Transverse colon (tissue), 4 donors: Measurements from ENCODE around the gene IGSF22.

ENCODE experiments used
- POLR2A ChIP-seq: fragments of 450-650 bp; IDR thresholded peaks from one replicate; pipeline ENCODE4 v1.6.1; 2016; ENCODE audit warnings: antibody characterized with exemption, mild to moderate bottlenecking, moderate library complexity
- POLR2AphosphoS5 ChIP-seq, 3 donors: sonication (generic); formaldehyde crosslinking; IDR thresholded peaks; one replicate each; pipeline ENCODE4 v1.6.1; 2016; ENCODE audit warnings: antibody characterized with exemption in 3 of 3
- TF ChIP-seq, protein P1 (sequence below), 5 experiments: fragments of 200-600 bp in 3 of 5; fragments of 450-650 bp in 2 of 5; sonication (generic) in 3 of 5; IDR thresholded peaks; 1 replicate in 2 of 5; 2 replicates in 3 of 5; pipeline ENCODE4 v1.5.1; 2016 to 2017; ENCODE audit warnings: antibody characterized with exemption in 5 of 5, inconsistent platforms in 3 of 5, mild to moderate bottlenecking in 2 of 5, moderate library complexity in 1 of 5

DNA sequence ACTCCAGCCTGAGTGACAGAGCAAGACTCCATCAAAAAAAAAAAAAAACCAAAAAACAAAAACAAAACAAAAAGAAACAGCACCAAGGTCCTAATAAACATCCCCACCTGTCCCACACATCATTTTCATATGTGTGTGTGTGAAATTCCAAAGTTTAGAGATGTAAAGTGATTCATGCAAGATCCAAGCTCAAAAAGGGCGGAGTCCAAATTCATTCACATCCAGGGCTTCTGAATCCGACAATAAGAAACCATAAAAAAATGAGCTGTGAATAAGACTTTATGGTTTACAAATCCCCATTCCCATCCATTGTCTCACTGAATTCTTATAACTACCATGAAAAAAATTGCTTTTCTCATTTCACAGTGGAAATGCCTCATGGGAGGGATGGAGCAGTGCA lies 30.9 kb upstream of the IGSF22 start:
- no peak for TF ChIP-seq POLR2A
- TF ChIP-seq, protein P1, sequence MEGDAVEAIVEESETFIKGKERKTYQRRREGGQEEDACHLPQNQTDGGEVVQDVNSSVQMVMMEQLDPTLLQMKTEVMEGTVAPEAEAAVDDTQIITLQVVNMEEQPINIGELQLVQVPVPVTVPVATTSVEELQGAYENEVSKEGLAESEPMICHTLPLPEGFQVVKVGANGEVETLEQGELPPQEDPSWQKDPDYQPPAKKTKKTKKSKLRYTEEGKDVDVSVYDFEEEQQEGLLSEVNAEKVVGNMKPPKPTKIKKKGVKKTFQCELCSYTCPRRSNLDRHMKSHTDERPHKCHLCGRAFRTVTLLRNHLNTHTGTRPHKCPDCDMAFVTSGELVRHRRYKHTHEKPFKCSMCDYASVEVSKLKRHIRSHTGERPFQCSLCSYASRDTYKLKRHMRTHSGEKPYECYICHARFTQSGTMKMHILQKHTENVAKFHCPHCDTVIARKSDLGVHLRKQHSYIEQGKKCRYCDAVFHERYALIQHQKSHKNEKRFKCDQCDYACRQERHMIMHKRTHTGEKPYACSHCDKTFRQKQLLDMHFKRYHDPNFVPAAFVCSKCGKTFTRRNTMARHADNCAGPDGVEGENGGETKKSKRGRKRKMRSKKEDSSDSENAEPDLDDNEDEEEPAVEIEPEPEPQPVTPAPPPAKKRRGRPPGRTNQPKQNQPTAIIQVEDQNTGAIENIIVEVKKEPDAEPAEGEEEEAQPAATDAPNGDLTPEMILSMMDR (IDR thresholded peaks at IDR 0.05): no peak
- TF ChIP-seq POLR2AphosphoS5 (IDR thresholded peaks at IDR 0.05): no peak
